Common myeloid progenitor, CD34-positive (primary cell): Measurements from ENCODE around the gene PPP1CC.

Experiments
- CTCF ChIA-PET: fragments of 350-600 bp; sonication (Branson Sonifier 250); formaldehyde crosslinking; loops from one replicate; lab custom pipeline; 2021; ENCODE audit warnings: antibody characterized with exemption; lab: Charles Lee
- POLR2A ChIA-PET: fragments of 350-600 bp; sonication (Branson Sonifier 250); formaldehyde crosslinking; loops from one replicate; lab custom pipeline; 2021; ENCODE audit warnings: antibody characterized with exemption; lab: Charles Lee
- DNase-seq, 3 donors: peaks; one replicate each; pipeline versions ENCODE4 v3.0.0 to v3.0.0-alpha.2; 2013
- H3K27ac ChIP-seq, 2 experiments: 1 replicate in 1 of 2; 2 replicates in 1 of 2; pipeline ENCODE4 v1.7.0; 2013; ENCODE audit warnings: inconsistent platforms in 2 of 2, low read length in 2 of 2, mild to moderate bottlenecking in 2 of 2, low read depth in 1 of 2, moderate library complexity in 1 of 2; ENCODE audit not compliant: severe bottlenecking in 2 of 2, insufficient read depth in 1 of 2, poor library complexity in 1 of 2
- H3K27me3 ChIP-seq, 5 experiments: replicated peaks in 2 of 5; 1 replicate in 3 of 5; 2 replicates in 2 of 5; pipeline versions ENCODE4 v1.6.1 to v1.7.0; 2013; ENCODE audit warnings: low read length in 4 of 5, mild to moderate bottlenecking in 2 of 5, moderate library complexity in 2 of 5, inconsistent platforms in 1 of 5; ENCODE audit not compliant: insufficient read depth in 5 of 5, control insufficient read depth in 4 of 5
- H3K36me3 ChIP-seq, 4 experiments: 1 replicate in 2 of 4; 2 replicates in 2 of 4; pipeline versions ENCODE4 v1.6.1 to v1.7.0; 2013; ENCODE audit warnings: low read length in 3 of 4, control low read depth in 1 of 4, mild to moderate bottlenecking in 1 of 4; ENCODE audit not compliant: control insufficient read depth in 4 of 4, insufficient read depth in 4 of 4
- H3K4me1 ChIP-seq, 4 experiments: 1 replicate in 3 of 4; 2 replicates in 1 of 4; pipeline versions ENCODE4 v1.6.1 to v1.7.1; 2013; ENCODE audit warnings: low read length in 3 of 4, mild to moderate bottlenecking in 3 of 4, control low read depth in 1 of 4, inconsistent platforms in 1 of 4, moderate library complexity in 1 of 4; ENCODE audit not compliant: control insufficient read depth in 4 of 4, insufficient read depth in 4 of 4; ENCODE audit errors: control extremely low read depth in 1 of 4
- H3K4me3 ChIP-seq, 7 experiments: 1 replicate in 4 of 7; 2 replicates in 3 of 7; pipeline versions ENCODE4 v1.5.1 to v1.7.0; 2013; ENCODE audit warnings: mild to moderate bottlenecking in 7 of 7, low read length in 6 of 7, moderate library complexity in 6 of 7, inconsistent platforms in 2 of 7, low read depth in 2 of 7, control low read depth in 1 of 7; ENCODE audit not compliant: insufficient read depth in 4 of 7, control insufficient read depth in 1 of 7; ENCODE audit errors: extremely low read depth in 1 of 7
- H3K9me3 ChIP-seq, 5 experiments: 1 replicate in 4 of 5; 2 replicates in 1 of 5; pipeline versions ENCODE4 v1.6.1 to v1.7.1; 2013; ENCODE audit warnings: low read length in 4 of 5, mild to moderate bottlenecking in 2 of 5, inconsistent platforms in 1 of 5, low read depth in 1 of 5, moderate library complexity in 1 of 5; ENCODE audit not compliant: control insufficient read depth in 4 of 5, insufficient read depth in 2 of 5; ENCODE audit errors: control extremely low read depth in 1 of 5
- WGBS: methylation state at CpG from one replicate; pipeline ENCODE4 v1.1.5; 2013; ENCODE audit not compliant: insufficient coverage; 5-methylcytosine and 5-hydroxymethylcytosine counted together

PPP1CC gene

GRCh38 chr12:110744151-110744571, 1.5 kb upstream of the PPP1CC start:
- POLR2A ChIA-PET = no interaction called here
- no peak for DNase-seq
- no peak overlapping the region for H3K27ac ChIP-seq
- peaks cover 8 to 34% (median 21%) of the 10 kb centered on the region in 4 experiments for H3K4me1 ChIP-seq
- no peak overlapping the region for H3K4me3 ChIP-seq
- H3K36me3 ChIP-seq = no peaks in the 10 kb centered on the region
- WGBS = 94% methylated on average over 3 of the region's 4 CpGs
- CTCF ChIA-PET = interaction anchor here (1.6 kb wide), 1 partner anchor 83 kb away, joined by 3 read pairs; no protein-coding TSS in a partner anchor
- no peaks in the 10 kb centered on the region for H3K9me3 ChIP-seq
- H3K27me3 ChIP-seq = no peaks in the 10 kb centered on the region

- peak overlapping the region in 6 of 7 experiments; percentile 64 to 95 (median 73) for H3K4me3 ChIP-seq
- peaks cover 13 to 38% (median 25%) of the 10 kb centered on the region in 4 experiments for H3K4me1 ChIP-seq
- H3K9me3 ChIP-seq = no peaks in the 10 kb centered on the region
- WGBS = 59% methylated on average over 26 of the region's 26 CpGs
- ChIA-PET CTCF (no interaction called here), POLR2A (no interaction called here)
- DNase-seq = peak in 2 of 3 donors; percentile 17 to 23
- H3K27ac ChIP-seq = peak overlapping the region in 1 of 2 experiments; percentile 66
- peaks cover 0 to 2% (median under 1%) of the 10 kb centered on the region in 4 experiments for H3K36me3 ChIP-seq
- H3K27me3 ChIP-seq = no peaks in the 10 kb centered on the region
Observed at GRCh38 chr12:110743571-110744093, 941 bp upstream of the PPP1CC start.

- ChIA-PET CTCF (interaction anchor here (1.3 to 1.8 kb wide), 3 partner anchors 11 to 85 kb away, joined by 3 to 7 read pairs (median 4); no protein-coding TSS in a partner anchor), POLR2A (interaction anchor here (1.3 kb wide), 1 partner anchor 9 kb away, joined by 3 read pairs; no protein-coding TSS in a partner anchor)
- DNase-seq = no peak
- H3K36me3 ChIP-seq = peaks cover 0 to 13% (median 3%) of the 10 kb centered on the region in 4 experiments
- no peaks in the 10 kb centered on the region for H3K27me3 ChIP-seq
- H3K27ac ChIP-seq = peak overlapping the region; percentile 50 to 75
- peaks cover 14 to 42% (median 28%) of the 10 kb centered on the region in 4 experiments for H3K4me1 ChIP-seq
- WGBS = under 1% methylated on average over 36 of the region's 44 CpGs
- H3K9me3 ChIP-seq = no peaks in the 10 kb centered on the region
- peak overlapping the region; percentile 75 to 95 (median 90) for H3K4me3 ChIP-seq
Observed at GRCh38 chr12:110742096-110742717, 484 bp downstream of the PPP1CC start.

- WGBS = 0% methylated on average over 11 of the region's 14 CpGs
- ChIA-PET POLR2A (interaction anchor here (1.3 kb wide), 1 partner anchor 8 kb away, joined by 3 read pairs; no protein-coding TSS in a partner anchor), CTCF (interaction anchor here (1.3 to 1.8 kb wide), 3 partner anchors 10 to 86 kb away, joined by 3 to 7 read pairs (median 4); no protein-coding TSS in a partner anchor)
- Histone ChIP-seq H3K4me1 (peaks cover 14 to 42% (median 28%) of the 10 kb centered on the region in 4 experiments), H3K36me3 (peaks cover 0 to 13% (median 3%) of the 10 kb centered on the region in 4 experiments), H3K27me3 (no peaks in the 10 kb centered on the region), H3K27ac (peak overlapping the region; percentile 50 to 75), H3K4me3 (peak overlapping the region; percentile 75 to 95 (median 90)), H3K9me3 (no peaks in the 10 kb centered on the region)
- DNase-seq = peak; percentile 34 to 62 (median 59)
Observed at GRCh38 chr12:110741341-110742095, 1.2 kb downstream of the PPP1CC start.

- Histone ChIP-seq H3K4me1 (peaks cover 14 to 42% (median 28%) of the 10 kb centered on the region in 4 experiments), H3K9me3 (no peaks in the 10 kb centered on the region), H3K27me3 (no peaks in the 10 kb centered on the region), H3K27ac (no peak overlapping the region), H3K4me3 (peak overlapping the region in 3 of 7 experiments; percentile 10 to 28 (median 28)), H3K36me3 (peaks cover 0 to 17% (median 6%) of the 10 kb centered on the region in 4 experiments)
- ChIA-PET POLR2A (no interaction called here), CTCF (no interaction called here)
- no peak for DNase-seq
- 100% methylated on average over 1 of the region's 3 CpGs for WGBS
Observed at GRCh38 chr12:110739894-110740293, 2.8 kb downstream of the PPP1CC start.

- ChIA-PET POLR2A (no interaction called here), CTCF (no interaction called here)
- no CpG with 5 or more reads among the region's 1 CpG for WGBS
- Histone ChIP-seq H3K4me3 (peak overlapping the region in 1 of 7 experiments; percentile 28), H3K27me3 (no peaks in the 10 kb centered on the region), H3K27ac (no peak overlapping the region), H3K4me1 (peaks cover 14 to 42% (median 28%) of the 10 kb centered on the region in 4 experiments), H3K9me3 (no peaks in the 10 kb centered on the region), H3K36me3 (peaks cover 2 to 21% (median 6%) of the 10 kb centered on the region in 4 experiments)
- no peak for DNase-seq
Observed at GRCh38 chr12:110739488-110739887, 3.2 kb downstream of the PPP1CC start.
